Endothelial cell of umbilical vein (primary cell): Measurements from ENCODE around the gene POLR3GL.

ENCODE experiments used
- CTCF ChIP-seq, 2 donors: IDR thresholded peaks; 1 replicate in 1 of 2; 2 replicates in 1 of 2; pipeline ENCODE4 v1.5.1; 2011; ENCODE audit warnings: low read length in 2 of 2, mild to moderate bottlenecking in 2 of 2, moderate library complexity in 2 of 2, control low read depth in 1 of 2, inconsistent platforms in 1 of 2, low read depth in 1 of 2; ENCODE audit not compliant: insufficient read depth in 1 of 2; ENCODE audit errors: extremely low read depth in 1 of 2
- GATA2 ChIP-seq: IDR thresholded peaks from 2 replicates; pipeline ENCODE4 v1.7.0; 2011; ENCODE audit warnings: low read depth, mild to moderate bottlenecking, moderate library complexity, mixed read lengths, low read length; ENCODE audit not compliant: insufficient read length, insufficient read depth
- MAX ChIP-seq: IDR thresholded peaks from 2 replicates; pipeline ENCODE4 v1.6.1; 2011; ENCODE audit not compliant: insufficient read depth, insufficient read length
- MYC ChIP-seq: IDR thresholded peaks from one replicate; pipeline ENCODE4 v1.6.1; 2011; ENCODE audit warnings: mild to moderate bottlenecking, low read depth, low read length
- POLR2A ChIP-seq: IDR thresholded peaks from 2 replicates; pipeline ENCODE4 v1.6.1; 2012; ENCODE audit warnings: low read depth, mild to moderate bottlenecking, control low read depth, low read length

DNA sequence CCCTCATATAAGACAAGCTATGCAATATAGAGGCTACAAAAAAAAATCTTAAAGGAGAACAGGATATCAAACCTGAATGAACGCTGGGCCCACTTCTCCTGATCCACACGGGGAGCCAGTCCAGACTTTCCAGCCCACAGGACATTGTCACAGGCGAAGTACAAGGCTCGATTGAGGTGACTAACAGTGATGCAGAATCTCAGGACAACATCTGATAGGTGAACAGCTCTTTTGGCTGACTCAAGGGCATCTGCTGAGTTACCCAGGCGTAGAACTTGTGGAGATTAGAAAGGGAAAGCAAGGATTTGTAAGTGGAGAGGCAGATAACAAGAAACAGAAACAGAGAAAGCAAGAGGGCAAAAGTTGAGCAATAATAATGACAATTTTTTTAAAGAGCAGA, 47.7 kb upstream of the POLR3GL start:
- TF ChIP-seq POLR2A = no peak
- TF ChIP-seq CTCF (IDR thresholded peaks at IDR 0.05; ENCODE audit: extremely low read depth in 1 of 2, insufficient read depth in 1 of 2, low read depth in 1 of 2, low read length in 2 of 2) = no peak
- TF ChIP-seq MYC = no peak
- TF ChIP-seq MAX = no peak
- no peak for TF ChIP-seq GATA2
